ENCODE data around the gene NYNRIN. TPM values are rescaled to one million over a fixed set of nuclear protein-coding genes. Genes with fewer than 3 reads are reported as not detected.

NYNRIN gene
- total and polyA plus RNA-seq, 5 donors = 5.1 to 12.0 (median 9.4) TPM

- no peaks in the 10 kb centered on the region for H3K9me3 ChIP-seq (ENCODE audit: control insufficient read depth, low read length)
- intact Hi-C loops (cut with DNase I) = no loop called here
- no peaks in the 10 kb centered on the region for H3K4me1 ChIP-seq (ENCODE audit: control insufficient read depth, insufficient read depth, low read length)
- no peaks in the 10 kb centered on the region for H3K27me3 ChIP-seq (ENCODE audit: control insufficient read depth, insufficient read depth)
- DNase-seq = no peak
- 70% methylated on average over 4 of the region's 4 CpGs for WGBS
- no peak overlapping the region for H3K4me3 ChIP-seq (ENCODE audit: low read length)
- ATAC-seq = no peak
- H3K27ac ChIP-seq (ENCODE audit: low read length) = no peak overlapping the region
Measured at GRCh38 chr14:24463884-24464785, 65.3 kb downstream of the NYNRIN start.

- H3K4me1 ChIP-seq (ENCODE audit: control insufficient read depth, insufficient read depth, low read length) = no peaks in the 10 kb centered on the region
- intact Hi-C loops (cut with DNase I) = no loop called here
- no peak overlapping the region for H3K27ac ChIP-seq (ENCODE audit: low read length)
- ATAC-seq (no peak), DNase-seq (no peak)
- 95% methylated on average over 3 of the region's 3 CpGs for WGBS
- H3K9me3 ChIP-seq (ENCODE audit: control insufficient read depth, low read length) = no peaks in the 10 kb centered on the region
- no peaks in the 10 kb centered on the region for H3K27me3 ChIP-seq (ENCODE audit: control insufficient read depth, insufficient read depth)
- no peak overlapping the region for H3K4me3 ChIP-seq (ENCODE audit: low read length)
Measured at GRCh38 chr14:24465368-24465767, 66.6 kb downstream of the NYNRIN start.

- no peak overlapping the region for H3K27ac ChIP-seq (ENCODE audit: low read length)
- H3K27me3 ChIP-seq (ENCODE audit: control insufficient read depth, insufficient read depth) = no peaks in the 10 kb centered on the region
- ATAC-seq = no peak
- no peaks in the 10 kb centered on the region for H3K4me1 ChIP-seq (ENCODE audit: control insufficient read depth, insufficient read depth, low read length)
- intact Hi-C loops (cut with DNase I) = no loop called here
- no peaks in the 10 kb centered on the region for H3K9me3 ChIP-seq (ENCODE audit: control insufficient read depth, low read length)
- no peak overlapping the region for H3K4me3 ChIP-seq (ENCODE audit: low read length)
- WGBS = 86% methylated on average over 3 of the region's 3 CpGs
- no peak for DNase-seq
Measured at GRCh38 chr14:24465805-24466204, 67.0 kb downstream of the NYNRIN start.

Other genes with a start within 250 kb of the NYNRIN start
- 100 to 1,000 TPM in 1 of 4 donors, 10 to 100 TPM in 3; 47.5 to 103 (median 59.0) TPM for gene IRF9, start 237.7 kb upstream of the NYNRIN start, total RNA-seq
- gene IRF9, start 237.7 kb upstream of the NYNRIN start, polyA plus RNA-seq = 44.5 TPM
- 1 to 10 TPM; 1.9 to 5.8 (median 3.2) TPM for gene REC8, start 226.9 kb upstream of the NYNRIN start, total RNA-seq
- gene REC8, start 226.9 kb upstream of the NYNRIN start, polyA plus RNA-seq = 4.1 TPM
- gene IPO4, start 210.2 kb upstream of the NYNRIN start, total RNA-seq = 10 to 100 TPM; 10.2 to 22.5 (median 12.1) TPM
- 4.1 TPM for gene IPO4, start 210.2 kb upstream of the NYNRIN start, polyA plus RNA-seq
- gene TM9SF1, start 203.6 kb upstream of the NYNRIN start, total RNA-seq = 10 to 100 TPM; 26.4 to 37.6 (median 30.4) TPM
- gene TM9SF1, start 203.6 kb upstream of the NYNRIN start, polyA plus RNA-seq = 14.8 TPM
- under 1 TPM in 2 of 4 donors, not detected in 2; 0.18 to 0.37 TPM for gene TSSK4, start 193.3 kb upstream of the NYNRIN start, total RNA-seq
- not detected for gene TSSK4, start 193.3 kb upstream of the NYNRIN start, polyA plus RNA-seq
- gene CHMP4A, start 185.5 kb upstream of the NYNRIN start, total RNA-seq = 10 to 100 TPM; 35.2 to 49.3 (median 39.5) TPM
- 56.3 TPM for gene CHMP4A, start 185.5 kb upstream of the NYNRIN start, polyA plus RNA-seq
- gene MDP1, start 182.9 kb upstream of the NYNRIN start, total RNA-seq = 10 to 100 TPM; 15.7 to 21.8 (median 18.8) TPM
- 26.8 TPM for gene MDP1, start 182.9 kb upstream of the NYNRIN start, polyA plus RNA-seq
- gene NEDD8, start 166.6 kb upstream of the NYNRIN start, total RNA-seq = 100 to 1,000 TPM; 167 to 190 (median 183) TPM
- 302 TPM for gene NEDD8, start 166.6 kb upstream of the NYNRIN start, polyA plus RNA-seq
- gene GMPR2, start 166.1 kb upstream of the NYNRIN start, total RNA-seq = 10 to 100 TPM; 32.4 to 45.4 (median 34.6) TPM
- 30.3 TPM for gene GMPR2, start 166.1 kb upstream of the NYNRIN start, polyA plus RNA-seq
- gene TINF2, start 156.4 kb upstream of the NYNRIN start, total RNA-seq = 10 to 100 TPM; 38.9 to 45.9 (median 45.3) TPM
- 23.0 TPM for gene TINF2, start 156.4 kb upstream of the NYNRIN start, polyA plus RNA-seq
- gene TGM1, start 135.8 kb upstream of the NYNRIN start, total RNA-seq = 1 to 10 TPM in 1 of 4 donors, under 1 TPM in 3; 0.36 to 2.0 (median 0.58) TPM
- gene TGM1, start 135.8 kb upstream of the NYNRIN start, polyA plus RNA-seq = 0.16 TPM
- 10 to 100 TPM; 18.1 to 21.4 (median 20.8) TPM for gene RABGGTA, start 127.4 kb upstream of the NYNRIN start, total RNA-seq
- gene RABGGTA, start 127.4 kb upstream of the NYNRIN start, polyA plus RNA-seq = 20.7 TPM
- 10 to 100 TPM in 2 of 4 donors, 1 to 10 TPM in 2; 5.9 to 12.0 (median 10.4) TPM for gene DHRS1, start 99.2 kb upstream of the NYNRIN start, total RNA-seq
- gene DHRS1, start 99.2 kb upstream of the NYNRIN start, polyA plus RNA-seq = 7.2 TPM
- 10 to 100 TPM; 19.2 to 20.3 (median 19.6) TPM for gene NOP9, start 99.2 kb upstream of the NYNRIN start, total RNA-seq
- 9.6 TPM for gene NOP9, start 99.2 kb upstream of the NYNRIN start, polyA plus RNA-seq
- 1 to 10 TPM; 5.8 to 8.5 (median 6.9) TPM for gene CIDEB, start 91.0 kb upstream of the NYNRIN start, total RNA-seq
- gene CIDEB, start 91.0 kb upstream of the NYNRIN start, polyA plus RNA-seq = 3.6 TPM
- 1 to 10 TPM; 1.2 to 2.1 (median 1.4) TPM for gene LTB4R2, start 88.9 kb upstream of the NYNRIN start, total RNA-seq
- 0.66 TPM for gene LTB4R2, start 88.9 kb upstream of the NYNRIN start, polyA plus RNA-seq
- gene LTB4R, start 87.5 kb upstream of the NYNRIN start, total RNA-seq = 1 to 10 TPM; 2.2 to 3.1 (median 2.4) TPM
- gene LTB4R, start 87.5 kb upstream of the NYNRIN start, polyA plus RNA-seq = 1.6 TPM
- gene ADCY4, start 63.9 kb upstream of the NYNRIN start, total RNA-seq = 10 to 100 TPM; 24.1 to 45.3 (median 32.8) TPM
- gene ADCY4, start 63.9 kb upstream of the NYNRIN start, polyA plus RNA-seq = 33.4 TPM
- gene RIPK3, start 59.0 kb upstream of the NYNRIN start, total RNA-seq = 1 to 10 TPM; 2.9 to 7.0 (median 6.4) TPM
- 3.8 TPM for gene RIPK3, start 59.0 kb upstream of the NYNRIN start, polyA plus RNA-seq
- 10 to 100 TPM; 15.7 to 40.0 (median 31.0) TPM for gene NFATC4, start 30.8 kb upstream of the NYNRIN start, total RNA-seq
- gene NFATC4, start 30.8 kb upstream of the NYNRIN start, polyA plus RNA-seq = 25.8 TPM
- 1 to 10 TPM; 1.6 to 3.1 (median 2.7) TPM for gene CBLN3, start 30.7 kb downstream of the NYNRIN start, total RNA-seq
- gene CBLN3, start 30.7 kb downstream of the NYNRIN start, polyA plus RNA-seq = 1.3 TPM
- 10 to 100 TPM; 23.4 to 27.7 (median 26.0) TPM for gene KHNYN, start 31.0 kb downstream of the NYNRIN start, total RNA-seq
- gene KHNYN, start 31.0 kb downstream of the NYNRIN start, polyA plus RNA-seq = 19.1 TPM
- 100 to 1,000 TPM in 1 of 4 donors, 10 to 100 TPM in 3; 74.6 to 101 (median 94.4) TPM for gene SDR39U1, start 43.8 kb downstream of the NYNRIN start, total RNA-seq
- gene SDR39U1, start 43.8 kb downstream of the NYNRIN start, polyA plus RNA-seq = 128 TPM
- gene CMA1, start 109.3 kb downstream of the NYNRIN start, total RNA-seq = under 1 TPM in 1 of 4 donors, not detected in 3; 0.76 TPM
- not detected for gene CMA1, start 109.3 kb downstream of the NYNRIN start, polyA plus RNA-seq
- 1 to 10 TPM in 2 of 4 donors, under 1 TPM in 1, not detected in 1; 0.46 to 2.1 (median 1.4) TPM for gene CTSG, start 177.2 kb downstream of the NYNRIN start, total RNA-seq
- gene CTSG, start 177.2 kb downstream of the NYNRIN start, polyA plus RNA-seq = not detected
- gene GZMH, start 210.7 kb downstream of the NYNRIN start, total RNA-seq = 1 to 10 TPM in 1 of 4 donors, under 1 TPM in 2, not detected in 1; 0.56 to 2.0 (median 0.97) TPM
- 0.32 TPM for gene GZMH, start 210.7 kb downstream of the NYNRIN start, polyA plus RNA-seq
- gene GZMB, start 235.2 kb downstream of the NYNRIN start, total RNA-seq = under 1 TPM in 2 of 4 donors, not detected in 2; 0.38 to 0.71 TPM
- 0.95 TPM for gene GZMB, start 235.2 kb downstream of the NYNRIN start, polyA plus RNA-seq